Pancreas (tissue), 10 donors: ENCODE data around the gene TSEN34. TPM values are rescaled to one million over a fixed set of nuclear protein-coding genes. Genes with fewer than 3 reads are reported as not detected.
"Not testable (repeated sequence)": the region's sequence is repeated elsewhere in the genome, so short reads cannot be mapped to it uniquely, and the experiment has no call there.

ENCODE experiments used
- ATAC-seq, 4 donors: fragments of 200-7000 bp; cut with Tn5 transposase; one replicate each; pipeline versions ENCODE4 v1.8.0 to v1.9.1; 2020; ENCODE audit warnings: mild to moderate bottlenecking in 4 of 4, moderate library complexity in 4 of 4
- DNase-seq, 6 donors: peaks; one replicate each; pipeline ENCODE4 v3.0.0-alpha.2; 2020
- FAIRE-seq: peaks from 2 replicates; lab custom pipeline; 2012; peaks lifted over from hg19 to GRCh38; lab: Jason Lieb, UNC
- H3K27ac ChIP-seq, 4 donors: fragments of 200-600 bp; sonication (generic); 1 replicate in 3 of 4; 2 replicates in 1 of 4; pipeline versions ENCODE4 v1.5.0 to v1.8.0; 2020
- H3K27me3 ChIP-seq, 4 donors: fragments of 200-600 bp; one replicate each; pipeline ENCODE4 v1.8.0; 2021
- H3K36me3 ChIP-seq, 3 donors: fragments of 200-600 bp; sonication (generic) in 1 of 3; one replicate each; pipeline versions ENCODE4 v1.5.0 to v1.8.0; 2020 to 2021
- H3K4me1 ChIP-seq, 3 donors: fragments of 200-600 bp; one replicate each; pipeline ENCODE4 v1.8.0; 2021
- H3K4me3 ChIP-seq, 4 donors: fragments of 200-600 bp; sonication (generic) in 2 of 4; one replicate each; pipeline versions ENCODE4 v1.5.0 to v1.8.0; 2020 to 2021
- H3K9me3 ChIP-seq, 4 donors: fragments of 200-600 bp; one replicate each; pipeline ENCODE4 v1.8.0; 2021
- WGBS, 2 donors: extraction: QIAGEN DNeasy Blood & Tissue Kit; methylation state at CpG; one replicate each; pipeline ENCODE4 v1.1.7; 2013; 5-methylcytosine and 5-hydroxymethylcytosine counted together
- intact Hi-C, 3 donors: fragments of 100-400 bp; cut with DNase I; formaldehyde crosslinking; loops; one replicate each; pipeline versions ENCODE4 v1.11.1 to v1.14.2; 2022
- polyA plus RNA-seq, 2 donors: library from polyadenylated mRNA; stranded (reverse); fragments of 200-250 nt; gene quantifications; one replicate each; pipeline ENCODE4 v1.2.3, GENCODE V29; 2013
- total RNA-seq, 6 donors: library from RNA; stranded (reverse); fragmentation: NEBNext Ultra II Directional in 4 of 6; extraction: Animal tissue kit (Norgen Biotek cat#: 25700) in 4 of 6; gene quantifications; one replicate each; pipeline versions ENCODE4 v1.2.1 to v1.2.4, GENCODE V29; 2021 to 2023
- TF ChIP-seq, protein P1 (sequence below), 4 donors: fragments of 200-600 bp; sonication (generic) in 3 of 4; IDR thresholded peaks; one replicate each; pipeline versions ENCODE4 v1.5.0 to v1.8.0; 2021; ENCODE audit warnings: antibody characterized with exemption in 4 of 4
- donor health status: healthy with polysubstance abuse.
- donor health status: DM: no; HTN: no; CAD: no; lungs with moderate emphysema.
- donor health status: DM: no; HTN: no; CAD: no.
- donor health status: control.
- donor health status: control.
- donor health status: Bipolar disorder and iron deficiency.
- donor health status: DM: yes; HTN: yes; CAD: no.
- donor health status: DM: no; HTN: no; CAD: no.
- donor health status: DM: no; HTN: no; CAD: no.
- donor health status: DM: yes; HTN: yes; CAD: no.

Gene TSEN34
- total and polyA plus RNA-seq, 8 donors: 16.8 to 33.3 (median 19.4) TPM

DNA sequence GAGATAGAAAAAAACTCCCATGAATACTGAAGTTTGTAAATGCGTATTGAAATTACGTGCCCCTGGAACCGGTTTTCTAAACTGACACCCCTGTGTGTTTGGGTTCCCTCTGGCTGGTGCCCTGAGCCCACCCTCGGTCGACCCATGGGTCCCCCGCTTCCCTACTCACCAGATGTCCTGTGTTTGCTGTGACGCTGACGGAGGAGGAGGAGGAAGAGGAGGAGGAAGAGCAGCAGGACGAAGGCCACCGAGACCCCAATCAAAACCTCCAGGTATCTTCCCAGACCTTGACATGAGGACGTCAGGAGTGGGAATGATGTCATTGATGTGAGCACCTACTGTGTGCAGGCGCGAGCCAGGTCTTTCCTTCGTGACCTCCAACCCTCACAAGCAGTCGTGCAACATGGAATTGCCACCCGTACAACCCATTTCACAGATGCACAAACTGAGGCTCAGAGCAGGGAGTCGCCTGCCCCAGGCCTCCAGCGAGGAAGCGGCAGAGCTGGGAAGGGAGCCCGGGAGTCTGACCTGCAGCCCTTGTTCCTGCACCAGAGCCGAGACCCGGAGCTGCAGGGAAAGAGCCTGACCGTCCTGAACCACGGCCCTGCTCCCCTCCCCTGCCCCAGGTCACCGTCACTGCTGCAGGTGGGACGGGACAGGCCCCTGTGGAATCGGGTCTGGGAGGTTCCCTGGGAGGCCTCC lies 28.0 kb downstream of the TSEN34 start:
- H3K4me3 ChIP-seq: no peak overlapping the region
- peak in 1 of 6 donors; percentile 64 for DNase-seq

DNA sequence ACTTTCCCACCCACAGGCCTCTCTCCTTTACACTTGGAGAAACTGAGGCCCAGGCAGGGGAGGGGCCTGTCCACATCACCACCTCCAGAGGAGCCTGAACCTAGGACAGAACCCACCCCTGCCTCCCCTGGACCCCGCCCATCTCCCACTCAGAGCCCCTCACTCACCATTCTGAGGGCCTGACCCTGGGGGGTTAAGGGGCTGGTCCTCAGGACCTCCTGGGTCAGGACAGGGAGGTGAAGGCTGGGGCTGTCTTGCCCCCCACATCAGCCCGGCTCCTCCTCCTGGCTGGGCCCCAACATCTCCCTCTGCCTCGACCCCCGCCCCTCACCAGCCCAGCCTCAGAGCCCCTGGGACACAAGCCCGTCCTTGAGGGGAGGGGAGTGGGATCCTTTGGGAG lies 28.6 kb downstream of the TSEN34 start:
- H3K27me3 ChIP-seq, ATAC-seq, FAIRE-seq, DNase-seq, H3K27ac ChIP-seq, H3K4me3 ChIP-seq, H3K9me3 ChIP-seq, H3K36me3 ChIP-seq, H3K4me1 ChIP-seq, intact Hi-C loops: not testable (repeated sequence)
- WGBS, 2 donors: 71 to 84% methylated on average over 1 to 5 of the region's 5 CpGs

More for the DNA sequence above, 28.0 kb downstream of the TSEN34 start:
- Histone ChIP-seq H3K27ac (no peak overlapping the region), H3K36me3 (no peaks in the 10 kb centered on the region), H3K4me1 (no peaks in the 10 kb centered on the region), H3K27me3 (no peaks in the 10 kb centered on the region), H3K9me3 (no peaks in the 10 kb centered on the region)
- FAIRE-seq (no peak), ATAC-seq (no peak)
- WGBS, 2 donors: 80 to 86% methylated on average over 27 of the region's 27 CpGs
- TF ChIP-seq, protein P1, sequence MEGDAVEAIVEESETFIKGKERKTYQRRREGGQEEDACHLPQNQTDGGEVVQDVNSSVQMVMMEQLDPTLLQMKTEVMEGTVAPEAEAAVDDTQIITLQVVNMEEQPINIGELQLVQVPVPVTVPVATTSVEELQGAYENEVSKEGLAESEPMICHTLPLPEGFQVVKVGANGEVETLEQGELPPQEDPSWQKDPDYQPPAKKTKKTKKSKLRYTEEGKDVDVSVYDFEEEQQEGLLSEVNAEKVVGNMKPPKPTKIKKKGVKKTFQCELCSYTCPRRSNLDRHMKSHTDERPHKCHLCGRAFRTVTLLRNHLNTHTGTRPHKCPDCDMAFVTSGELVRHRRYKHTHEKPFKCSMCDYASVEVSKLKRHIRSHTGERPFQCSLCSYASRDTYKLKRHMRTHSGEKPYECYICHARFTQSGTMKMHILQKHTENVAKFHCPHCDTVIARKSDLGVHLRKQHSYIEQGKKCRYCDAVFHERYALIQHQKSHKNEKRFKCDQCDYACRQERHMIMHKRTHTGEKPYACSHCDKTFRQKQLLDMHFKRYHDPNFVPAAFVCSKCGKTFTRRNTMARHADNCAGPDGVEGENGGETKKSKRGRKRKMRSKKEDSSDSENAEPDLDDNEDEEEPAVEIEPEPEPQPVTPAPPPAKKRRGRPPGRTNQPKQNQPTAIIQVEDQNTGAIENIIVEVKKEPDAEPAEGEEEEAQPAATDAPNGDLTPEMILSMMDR (IDR thresholded peaks at IDR 0.05): no peak
- intact Hi-C loops: no loop called here

DNA sequence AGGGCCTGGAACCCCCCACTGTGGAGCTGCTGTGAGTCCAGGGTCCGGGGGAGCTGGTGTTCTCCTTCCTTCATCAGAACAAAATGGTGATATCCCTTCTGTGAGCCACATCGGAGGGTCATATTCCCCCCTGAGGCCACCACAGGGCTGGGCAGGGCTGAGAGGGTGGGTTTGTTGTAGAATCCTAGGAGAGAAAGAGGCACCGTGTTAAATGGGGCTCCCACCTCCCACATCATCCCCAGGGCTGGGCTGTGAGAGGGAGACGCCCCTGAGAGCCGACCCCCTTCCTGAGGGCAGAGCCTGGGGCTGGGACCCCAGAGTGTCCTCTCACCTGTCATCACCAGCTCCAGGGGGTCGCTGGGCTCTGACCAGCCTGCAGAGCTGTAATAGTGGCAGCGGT lies 30.8 kb downstream of the TSEN34 start:
- DNase-seq, H3K9me3 ChIP-seq, FAIRE-seq, H3K4me3 ChIP-seq, H3K36me3 ChIP-seq, H3K27ac ChIP-seq, H3K4me1 ChIP-seq, intact Hi-C loops, H3K27me3 ChIP-seq, ATAC-seq: not testable (repeated sequence)
- 61 to 66% methylated on average over 7 of the region's 7 CpGs for WGBS, 2 donors

DNA sequence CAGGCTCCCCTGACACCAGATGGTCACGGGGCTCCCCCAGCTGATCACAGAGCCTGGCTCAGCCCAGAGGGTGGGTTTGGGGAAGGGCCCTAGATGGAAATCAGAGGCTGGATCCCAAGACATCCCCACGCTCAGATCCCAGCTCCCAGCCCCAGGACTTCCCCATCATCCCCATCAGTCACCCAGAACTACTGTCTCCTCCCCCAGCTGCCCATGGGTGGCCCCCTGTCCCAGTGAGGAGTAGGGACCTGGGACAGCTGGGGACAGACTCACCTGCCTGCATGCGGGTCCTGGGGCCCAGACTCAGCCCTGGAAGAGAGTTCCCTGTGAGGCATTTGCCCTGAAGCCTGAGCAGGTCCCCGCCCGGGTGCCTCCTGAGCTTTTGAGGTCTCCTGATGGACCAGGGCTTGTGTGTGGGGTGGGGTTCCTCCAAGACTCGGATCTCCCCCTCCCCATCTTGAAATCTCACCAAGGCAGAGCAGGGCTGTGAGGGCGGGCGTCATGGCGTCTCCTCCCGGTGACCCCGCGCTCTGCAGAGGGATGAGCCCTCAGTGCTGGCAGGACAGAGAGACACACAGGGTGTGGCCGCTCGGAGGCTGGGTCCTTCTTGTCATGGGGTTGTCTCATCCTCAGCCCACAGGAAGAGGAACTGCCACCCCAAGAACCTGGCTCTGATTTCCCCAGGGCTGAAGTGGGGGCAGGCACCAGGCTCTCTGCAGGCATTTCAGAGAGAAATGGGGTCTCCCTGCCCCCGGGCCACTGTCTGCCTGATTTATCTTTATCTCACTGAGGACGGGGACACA lies 31.6 kb downstream of the TSEN34 start, which contains the start of gene LILRB3:
Gene LILRB3, minus strand, starts transcription at position 534 of the 803 bp plus-strand sequence. Its CDS starts 31 bp downstream, at position 503.
- ATAC-seq (peak; percentile 27 to 73 (median 54)), DNase-seq (peak in 3 of 6 donors; percentile 38 to 76 (median 43))
- H3K36me3 ChIP-seq, intact Hi-C loops, H3K4me1 ChIP-seq, H3K27me3 ChIP-seq, H3K9me3 ChIP-seq, FAIRE-seq, H3K27ac ChIP-seq, H3K4me3 ChIP-seq: not testable (repeated sequence)
- WGBS, 2 donors: 46 to 50% methylated on average over 15 to 16 of the region's 16 CpGs

DNA sequence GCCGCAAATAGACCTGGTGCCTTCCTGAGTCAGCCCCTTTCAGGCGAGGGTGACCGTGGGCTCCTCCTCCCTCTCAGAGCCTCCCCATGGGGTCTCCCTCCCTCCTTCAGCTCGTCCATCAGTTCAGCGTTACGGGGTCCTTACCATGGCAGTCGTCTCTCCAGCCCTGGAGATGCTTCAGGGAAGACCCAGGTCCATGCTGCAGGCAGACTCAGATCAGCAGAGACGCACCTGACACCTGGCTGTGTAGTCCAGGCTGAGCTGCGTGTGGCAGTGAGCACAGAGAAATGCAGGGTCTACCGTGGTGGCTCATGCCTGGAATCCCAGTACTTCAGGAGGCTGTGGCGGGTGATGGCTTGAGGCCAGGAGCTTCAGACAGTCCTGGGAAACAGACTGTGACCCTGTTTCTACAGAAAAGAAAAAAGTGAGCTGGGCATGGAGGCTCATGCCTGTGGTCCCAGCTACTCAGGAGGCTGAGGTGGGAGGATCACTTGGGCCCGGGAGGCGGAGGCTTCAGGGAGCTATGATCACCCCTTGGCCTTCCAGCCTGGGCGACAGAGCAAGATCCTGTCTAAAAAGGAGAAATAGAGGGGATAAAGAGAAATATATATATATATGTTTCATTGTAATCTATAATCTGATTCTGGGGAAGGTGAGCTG lies 32.3 kb downstream of the TSEN34 start:
- H3K27me3 ChIP-seq, intact Hi-C loops, H3K36me3 ChIP-seq, H3K4me3 ChIP-seq, FAIRE-seq, H3K27ac ChIP-seq, H3K4me1 ChIP-seq, H3K9me3 ChIP-seq: not testable (repeated sequence)
- DNase-seq (peak in 1 of 6 donors; percentile 30), ATAC-seq (peak in 3 of 4 donors; percentile 11 to 17 (median 15))
- 29 to 39% methylated on average over 14 of the region's 14 CpGs for WGBS, 2 donors

DNA sequence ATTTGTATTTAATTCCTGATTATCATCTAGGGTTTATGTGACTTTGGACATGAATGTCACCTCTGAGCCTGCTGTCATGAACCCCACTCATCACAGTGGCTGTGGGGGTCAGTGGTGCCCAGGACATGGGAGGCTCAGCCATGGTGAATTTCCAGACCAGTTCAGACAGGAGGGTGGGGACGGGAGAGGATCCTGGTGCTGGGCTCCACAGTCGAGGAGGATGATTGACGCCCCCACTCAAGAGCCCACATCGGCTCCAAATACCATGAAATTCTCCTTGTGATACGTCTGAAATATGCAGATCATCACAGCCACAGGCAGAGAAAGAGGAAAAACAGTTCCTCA lies 32.8 kb downstream of the TSEN34 start:
- H3K9me3 ChIP-seq, H3K27ac ChIP-seq, H3K36me3 ChIP-seq, ATAC-seq, H3K4me3 ChIP-seq, H3K27me3 ChIP-seq, FAIRE-seq, intact Hi-C loops, H3K4me1 ChIP-seq: not testable (repeated sequence)
- WGBS, 2 donors: 22 to 32% methylated on average over 5 of the region's 5 CpGs
- DNase-seq: peak in 1 of 6 donors; percentile 6

DNA sequence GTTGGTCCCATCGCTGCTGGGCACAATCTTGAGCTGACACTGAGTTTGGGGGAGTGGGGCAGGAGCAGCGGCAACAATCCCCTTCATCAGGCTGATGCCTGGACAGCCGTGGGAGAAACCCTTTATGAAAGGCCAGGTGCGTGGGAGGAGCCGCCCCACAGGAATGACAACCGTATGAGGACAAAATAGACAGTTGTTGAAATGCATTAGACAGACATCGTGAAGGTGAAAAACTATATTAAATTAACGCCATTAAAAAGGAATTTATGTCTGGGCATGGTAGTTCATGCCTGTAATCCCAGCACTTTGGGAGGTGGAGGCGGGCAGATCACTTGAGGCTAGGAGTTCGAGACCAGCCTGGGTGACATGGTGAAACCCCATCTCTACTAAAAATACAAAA lies 33.5 kb downstream of the TSEN34 start:
- H3K9me3 ChIP-seq, H3K4me1 ChIP-seq, DNase-seq, intact Hi-C loops, H3K36me3 ChIP-seq, FAIRE-seq, H3K4me3 ChIP-seq, H3K27ac ChIP-seq, H3K27me3 ChIP-seq, ATAC-seq: not testable (repeated sequence)
- WGBS, 2 donors: 39 to 49% methylated on average over 9 to 10 of the region's 10 CpGs
